ENCODE results near the gene NAA80.
"Not testable (repeated sequence)": the region's sequence is repeated elsewhere in the genome, so short reads cannot be mapped to it uniquely, and the experiment has no call there.

NAA80 gene

GRCh38 chr3:50288387-50289007 lies 10.7 kb downstream of the NAA80 start:
- DNase-seq: no peak

- no peak for DNase-seq
Observed at GRCh38 chr3:50287262-50287661, 11.9 kb downstream of the NAA80 start.

GRCh38 chr3:50286322-50287227 lies 12.6 kb downstream of the NAA80 start:
- no peak for DNase-seq

GRCh38 chr3:50284121-50284520 lies 15.1 kb downstream of the NAA80 start:
- DNase-seq: not testable (repeated sequence)

GRCh38 chr3:50279255-50280016 lies 19.8 kb downstream of the NAA80 start:
- DNase-seq: no peak

GRCh38 chr3:50278880-50279224 lies 20.4 kb downstream of the NAA80 start, which contains the start of gene LSMEM2:
TSS of gene LSMEM2 (plus strand) at chr3:50279087. CDS start at chr3:50279114, 27 bp downstream.
- DNase-seq: no peak

- DNase-seq: no peak
Observed at GRCh38 chr3:50278123-50278879, 20.9 kb downstream of the NAA80 start.

GRCh38 chr3:50276762-50277101 lies 22.5 kb downstream of the NAA80 start:
- DNase-seq: no peak

GRCh38 chr3:50275996-50276761 lies 23.0 kb downstream of the NAA80 start:
- no peak for DNase-seq

- DNase-seq: no peak
Observed at GRCh38 chr3:50275141-50275995, 23.8 kb downstream of the NAA80 start.

- peak; percentile 20 for DNase-seq
Observed at GRCh38 chr3:50274371-50275104, 24.7 kb downstream of the NAA80 start.

GRCh38 chr3:50273689-50274065 lies 25.5 kb downstream of the NAA80 start:
- DNase-seq: no peak

- DNase-seq: peak; percentile 63
Observed at GRCh38 chr3:50272911-50273688, 26.1 kb downstream of the NAA80 start.

- DNase-seq: not testable (repeated sequence)
Observed at GRCh38 chr3:50272538-50272910, 26.7 kb downstream of the NAA80 start.

GRCh38 chr3:50271314-50271936 lies 27.8 kb downstream of the NAA80 start:
- DNase-seq: no peak

- no peak for DNase-seq
Observed at GRCh38 chr3:50270422-50271224, 28.6 kb downstream of the NAA80 start.

- DNase-seq: no peak
Observed at GRCh38 chr3:50269977-50270413, 29.2 kb downstream of the NAA80 start.

- no peak for DNase-seq
Observed at GRCh38 chr3:50269460-50269859, 29.7 kb downstream of the NAA80 start.
